ENCODE data around the gene PRKX.
"Not testable (repeated sequence)": the region's sequence is repeated elsewhere in the genome, so short reads cannot be mapped to it uniquely, and the experiment has no call there.

Gene PRKX

DNA sequence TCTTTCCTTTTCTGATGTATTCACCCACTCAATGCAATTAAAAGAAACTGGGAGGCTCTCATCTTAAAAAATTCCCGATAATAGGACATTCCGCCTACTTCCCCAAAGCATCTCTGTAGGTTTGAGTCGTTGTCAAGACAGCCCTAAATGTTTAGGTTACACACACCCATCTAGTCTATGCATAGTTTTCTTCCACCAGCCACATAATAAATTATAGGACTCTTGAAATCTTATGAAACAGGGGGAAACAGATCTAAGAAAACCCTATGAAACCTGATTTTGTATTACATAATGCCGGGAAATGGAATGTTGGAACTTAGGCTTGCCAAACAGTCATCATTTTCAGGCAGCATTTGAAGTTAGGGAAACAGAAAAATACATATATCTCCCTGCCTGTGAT, 150.0 kb downstream of the PRKX start:
- DNase-seq, result no peak

GRCh38 chrX:3560010-3560409, 153.4 kb downstream of the PRKX start:
- DNase-seq, result not testable (repeated sequence)

All from NCI-H187 (cell line).